Erythroblast (primary cell): ENCODE data around the gene ZSCAN16.

Experiments
- GATA1 ChIP-seq: IDR thresholded peaks from 2 replicates; pipeline ENCODE4 v1.6.1; 2011; ENCODE audit warnings: low read depth, mild to moderate bottlenecking, control low read depth, low read length, moderate library complexity
- POLR2A ChIP-seq: IDR thresholded peaks from 2 replicates; pipeline ENCODE4 v1.6.1; 2011; ENCODE audit warnings: mild to moderate bottlenecking, low read length

DNA sequence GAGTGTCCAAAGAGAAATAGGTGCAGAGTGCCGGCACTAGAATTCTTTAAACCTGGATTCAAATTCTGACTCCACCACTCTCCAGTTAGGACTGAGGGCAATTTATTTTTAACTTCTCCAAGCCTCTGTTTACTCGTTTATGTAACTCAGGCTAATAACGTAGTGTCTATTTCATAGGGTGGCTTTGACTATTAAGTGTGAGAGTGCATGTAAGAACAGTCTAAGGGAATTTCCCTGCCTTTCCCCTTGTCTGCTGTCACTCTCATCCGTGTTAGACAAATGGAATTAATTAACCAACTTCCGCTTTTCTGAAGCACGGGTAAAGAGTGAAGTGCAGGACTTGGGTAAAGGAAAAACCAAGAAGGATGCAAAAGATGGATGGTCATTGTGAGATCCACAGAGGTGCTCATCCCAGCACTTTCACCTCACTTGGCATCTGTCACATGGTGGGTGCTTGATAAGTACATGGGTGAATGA lies 13.1 kb downstream of the ZSCAN16 start:
- no peak for TF ChIP-seq POLR2A
- no peak for TF ChIP-seq GATA1
